ACC112 (cell line): Measurements from ENCODE around the gene CA4.
"Not testable (repeated sequence)": the region's sequence is repeated elsewhere in the genome, so short reads cannot be mapped to it uniquely, and the experiment has no call there.

Experiments used
- H2AFZ ChIP-seq: fragments of 200-600 bp; sonication (generic); one replicate; pipeline ENCODE4 v1.6.0; 2017; ENCODE audit warnings: antibody characterized with exemption, low read length; ENCODE audit not compliant: unreplicated experiment
- H3K27ac ChIP-seq: fragments of 200-600 bp; sonication (generic); 2 replicates; pipeline ENCODE4 v1.5.1; 2014; ENCODE audit warnings: low read depth, mild to moderate bottlenecking, antibody characterized with exemption, low read length, moderate library complexity
- H3K27me3 ChIP-seq: fragments of 200-600 bp; sonication (generic); 2 replicates; pipeline ENCODE4 v1.6.1; 2014; ENCODE audit warnings: mild to moderate bottlenecking, antibody characterized with exemption, low read length, moderate library complexity, mixed read lengths; ENCODE audit not compliant: insufficient read depth
- H3K36me3 ChIP-seq: fragments of 200-600 bp; sonication (generic); 2 replicates; pipeline ENCODE4 v1.6.1; 2016; ENCODE audit warnings: mild to moderate bottlenecking, antibody characterized with exemption, low read length, moderate library complexity, mixed read lengths; ENCODE audit not compliant: insufficient read depth
- H3K4me1 ChIP-seq: fragments of 200-600 bp; sonication (generic); one replicate; pipeline ENCODE4 v1.6.1; 2016; ENCODE audit warnings: low read length, mixed read lengths; ENCODE audit not compliant: insufficient read depth, unreplicated experiment, control insufficient read depth
- H3K4me3 ChIP-seq: fragments of 200-600 bp; sonication (generic); 2 replicates; pipeline ENCODE4 v1.5.1; 2014; ENCODE audit warnings: mild to moderate bottlenecking, low read depth, low read length
- H3K79me2 ChIP-seq: fragments of 200-600 bp; sonication (generic); one replicate; pipeline ENCODE4 v1.6.0; 2016; ENCODE audit warnings: low read length; ENCODE audit not compliant: control insufficient read depth, unreplicated experiment, insufficient read depth

Gene CA4

GRCh38 chr17:60110586-60110985, 39.2 kb upstream of the CA4 start:
- no peaks in the 10 kb centered on the region for H3K36me3 ChIP-seq
- H3K27me3 ChIP-seq = no peaks in the 10 kb centered on the region
- no peak overlapping the region for H3K4me3 ChIP-seq
- H3K4me1 ChIP-seq = peaks cover 11% of the 10 kb centered on the region
- no peaks in the 10 kb centered on the region for H3K79me2 ChIP-seq
- H3K27ac ChIP-seq = no peak overlapping the region
- H2AFZ ChIP-seq = no peak overlapping the region

- not testable (repeated sequence) for H3K27me3 ChIP-seq, H3K27ac ChIP-seq, H3K4me3 ChIP-seq, H3K79me2 ChIP-seq, H3K4me1 ChIP-seq, H2AFZ ChIP-seq, H3K36me3 ChIP-seq
Measured at GRCh38 chr17:60111661-60112060, 38.1 kb upstream of the CA4 start.

GRCh38 chr17:60115364-60115763, 34.4 kb upstream of the CA4 start:
- not testable (repeated sequence) for H3K79me2 ChIP-seq, H2AFZ ChIP-seq, H3K36me3 ChIP-seq, H3K4me1 ChIP-seq, H3K27ac ChIP-seq, H3K4me3 ChIP-seq, H3K27me3 ChIP-seq

GRCh38 chr17:60116196-60116595, 33.6 kb upstream of the CA4 start:
- H3K79me2 ChIP-seq, H2AFZ ChIP-seq, H3K27me3 ChIP-seq, H3K4me3 ChIP-seq, H3K4me1 ChIP-seq, H3K27ac ChIP-seq, H3K36me3 ChIP-seq: not testable (repeated sequence)

GRCh38 chr17:60119162-60119561, 30.6 kb upstream of the CA4 start:
- not testable (repeated sequence) for H3K27me3 ChIP-seq, H3K4me1 ChIP-seq, H3K4me3 ChIP-seq, H3K27ac ChIP-seq, H3K79me2 ChIP-seq, H2AFZ ChIP-seq, H3K36me3 ChIP-seq

- H3K4me1 ChIP-seq, H3K36me3 ChIP-seq, H3K79me2 ChIP-seq, H3K4me3 ChIP-seq, H2AFZ ChIP-seq, H3K27ac ChIP-seq, H3K27me3 ChIP-seq: not testable (repeated sequence)
Measured at GRCh38 chr17:60119807-60120748, 29.7 kb upstream of the CA4 start.

- Histone ChIP-seq H3K27me3 (no peaks in the 10 kb centered on the region), H3K79me2 (no peaks in the 10 kb centered on the region), H3K4me1 (no peaks in the 10 kb centered on the region), H2AFZ (no peak overlapping the region), H3K27ac (no peak overlapping the region), H3K36me3 (no peaks in the 10 kb centered on the region), H3K4me3 (no peak overlapping the region)
Measured at GRCh38 chr17:60127068-60128064, 22.4 kb upstream of the CA4 start.

- Histone ChIP-seq H3K27ac (no peak overlapping the region), H3K4me1 (no peaks in the 10 kb centered on the region), H2AFZ (no peak overlapping the region), H3K27me3 (no peaks in the 10 kb centered on the region), H3K79me2 (peaks cover 3% of the 10 kb centered on the region), H3K36me3 (no peaks in the 10 kb centered on the region), H3K4me3 (no peak overlapping the region)
Measured at GRCh38 chr17:60128171-60128859, 21.5 kb upstream of the CA4 start.

- H3K36me3 ChIP-seq = no peaks in the 10 kb centered on the region
- peaks cover 7% of the 10 kb centered on the region for H3K79me2 ChIP-seq
- no peaks in the 10 kb centered on the region for H3K27me3 ChIP-seq
- peaks cover 3% of the 10 kb centered on the region for H3K4me1 ChIP-seq
- no peak overlapping the region for H3K4me3 ChIP-seq
- no peak overlapping the region for H3K27ac ChIP-seq
- no peak overlapping the region for H2AFZ ChIP-seq
Measured at GRCh38 chr17:60129164-60129563, 20.6 kb upstream of the CA4 start.

GRCh38 chr17:60130466-60130865, 19.3 kb upstream of the CA4 start:
- Histone ChIP-seq H3K27ac (no peak overlapping the region), H3K27me3 (no peaks in the 10 kb centered on the region), H3K79me2 (peaks cover 15% of the 10 kb centered on the region), H3K4me3 (no peak overlapping the region), H2AFZ (no peak overlapping the region), H3K4me1 (peaks cover 5% of the 10 kb centered on the region), H3K36me3 (no peaks in the 10 kb centered on the region)
